HG03060 (cell line): ENCODE measurements around the gene ST8SIA5.

Source experiments
- ATAC-seq: cut with Tn5 transposase; IDR thresholded peaks from one replicate; pipeline ENCODE4 v1.9.1; 2021; ENCODE audit warnings: low read depth, moderate number of reproducible peaks; ENCODE audit not compliant: unreplicated experiment

Gene ST8SIA5

DNA sequence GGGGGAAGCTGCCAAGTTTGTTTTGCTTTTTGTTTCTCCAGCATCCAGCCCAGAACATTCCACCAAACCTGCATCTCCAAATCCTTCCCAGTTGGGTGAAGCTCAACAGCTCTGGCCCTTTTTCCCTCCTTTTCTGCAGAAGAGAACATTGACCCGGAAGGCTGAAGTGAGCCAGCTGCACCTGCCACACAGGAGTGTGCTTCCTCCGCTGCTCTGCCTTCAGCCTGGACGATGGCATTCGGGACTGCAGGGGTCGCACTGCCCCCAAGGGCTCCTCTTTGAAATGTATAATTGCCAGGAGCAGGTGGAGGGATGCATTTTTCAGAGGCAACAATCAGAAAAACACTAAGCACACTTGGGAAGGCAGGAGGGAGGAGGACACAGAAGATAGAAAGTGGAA, 41.8 kb downstream of the ST8SIA5 start:
- ATAC-seq, result no peak

DNA sequence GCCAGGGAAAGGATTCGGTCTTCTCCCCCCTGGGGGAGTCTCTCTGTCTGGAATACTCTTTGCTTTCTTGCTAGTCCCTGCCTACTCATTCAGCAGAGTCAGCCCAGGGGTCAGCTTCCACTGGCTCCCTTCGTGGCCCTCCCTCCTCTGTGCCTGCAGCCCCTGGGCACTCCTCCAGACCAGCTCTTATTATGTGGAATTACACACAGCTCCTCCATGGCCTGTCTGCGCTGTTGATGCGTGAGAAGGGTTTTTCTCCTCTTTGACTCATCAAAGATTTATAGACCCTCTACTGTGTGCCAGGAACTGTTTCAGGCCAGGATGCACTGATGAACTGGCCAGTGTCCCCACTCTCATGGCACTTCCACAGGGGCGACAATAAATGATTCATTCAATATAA, 44.4 kb downstream of the ST8SIA5 start:
- ATAC-seq, result no peak

- ATAC-seq, result no peak
These were observed 45.4 kb downstream of the ST8SIA5 start for GRCh38 chr18:46711444-46711863.

DNA sequence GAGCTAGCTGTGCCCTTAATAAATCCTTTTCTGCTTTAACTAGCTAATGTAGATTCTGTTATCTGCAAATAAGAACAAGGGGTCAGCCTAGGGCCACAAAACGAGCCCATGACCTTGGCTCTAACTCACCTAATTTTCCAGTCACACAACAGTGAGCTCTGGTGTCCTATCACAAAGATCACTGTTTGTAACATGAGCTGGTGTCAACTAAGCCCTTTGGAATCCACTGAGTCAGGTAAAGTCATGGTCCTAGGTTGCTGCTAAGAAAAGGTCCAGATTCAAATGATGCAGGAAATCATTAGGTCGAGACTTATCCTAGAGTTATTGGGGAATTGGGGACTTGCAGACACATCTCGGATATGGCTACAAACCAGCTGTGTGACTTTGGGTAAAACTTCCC, 49.9 kb downstream of the ST8SIA5 start:
- no peak for ATAC-seq

- ATAC-seq, result no peak
These were observed 51.3 kb downstream of the ST8SIA5 start for GRCh38 chr18:46705521-46705920.

DNA sequence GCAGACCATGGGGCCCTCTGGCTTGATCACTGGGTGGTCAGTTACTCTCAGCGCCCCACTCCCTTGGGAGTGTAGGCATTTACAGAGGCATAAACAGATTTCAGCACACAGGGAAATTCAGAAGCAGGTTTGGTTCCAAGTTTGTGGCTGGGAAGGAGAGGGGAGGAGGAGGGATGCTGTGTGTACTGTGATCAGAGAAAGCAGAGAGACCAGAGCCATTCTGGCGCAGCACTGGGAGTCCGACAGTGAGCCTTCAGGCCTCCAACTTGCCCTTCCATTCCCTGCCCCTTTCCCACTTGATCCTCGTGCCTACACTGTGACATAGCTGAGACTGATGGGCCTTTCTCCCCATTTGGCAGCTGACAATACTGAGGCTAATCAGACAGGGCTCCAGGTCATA, 52.0 kb downstream of the ST8SIA5 start:
- no peak for ATAC-seq

DNA sequence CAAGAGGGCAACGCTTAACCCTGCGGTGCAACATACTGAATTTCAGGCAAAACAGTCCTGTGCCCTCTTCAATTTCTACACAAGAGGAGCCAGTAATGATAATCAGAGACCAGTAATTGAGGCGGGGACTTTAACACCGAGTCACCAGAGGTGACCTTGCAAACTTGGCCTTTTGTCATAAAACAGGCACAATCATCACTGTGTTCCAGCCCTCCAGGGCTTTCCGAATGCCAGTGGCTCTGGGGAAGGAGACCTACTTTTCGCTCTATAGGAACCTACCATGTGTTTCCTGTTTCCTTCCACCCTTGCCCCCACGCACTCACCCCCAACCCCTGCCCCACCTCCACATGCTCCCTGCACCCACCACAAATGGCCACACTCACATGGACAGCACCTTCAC, 52.7 kb downstream of the ST8SIA5 start:
- no peak for ATAC-seq

DNA sequence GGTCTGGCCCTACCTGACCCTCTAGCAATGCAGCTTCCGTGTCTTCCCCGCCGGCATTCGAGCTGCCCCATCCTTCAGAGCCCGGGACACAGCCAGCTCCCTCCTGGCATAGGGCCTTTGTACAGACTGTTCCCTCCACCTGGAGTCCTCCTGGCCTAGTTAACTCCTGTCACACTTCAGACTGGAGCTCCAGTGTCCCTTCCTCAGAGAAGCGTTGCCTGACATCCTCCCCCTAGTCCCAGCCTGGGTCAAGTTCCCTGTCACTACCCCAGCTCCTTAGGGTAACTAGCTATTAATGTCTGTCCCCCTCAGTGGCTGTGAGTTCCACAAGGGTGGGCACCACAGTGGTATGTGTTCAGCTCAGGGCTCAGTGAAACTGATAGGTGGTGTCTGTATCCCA, 54.4 kb downstream of the ST8SIA5 start:
- no peak for ATAC-seq

DNA sequence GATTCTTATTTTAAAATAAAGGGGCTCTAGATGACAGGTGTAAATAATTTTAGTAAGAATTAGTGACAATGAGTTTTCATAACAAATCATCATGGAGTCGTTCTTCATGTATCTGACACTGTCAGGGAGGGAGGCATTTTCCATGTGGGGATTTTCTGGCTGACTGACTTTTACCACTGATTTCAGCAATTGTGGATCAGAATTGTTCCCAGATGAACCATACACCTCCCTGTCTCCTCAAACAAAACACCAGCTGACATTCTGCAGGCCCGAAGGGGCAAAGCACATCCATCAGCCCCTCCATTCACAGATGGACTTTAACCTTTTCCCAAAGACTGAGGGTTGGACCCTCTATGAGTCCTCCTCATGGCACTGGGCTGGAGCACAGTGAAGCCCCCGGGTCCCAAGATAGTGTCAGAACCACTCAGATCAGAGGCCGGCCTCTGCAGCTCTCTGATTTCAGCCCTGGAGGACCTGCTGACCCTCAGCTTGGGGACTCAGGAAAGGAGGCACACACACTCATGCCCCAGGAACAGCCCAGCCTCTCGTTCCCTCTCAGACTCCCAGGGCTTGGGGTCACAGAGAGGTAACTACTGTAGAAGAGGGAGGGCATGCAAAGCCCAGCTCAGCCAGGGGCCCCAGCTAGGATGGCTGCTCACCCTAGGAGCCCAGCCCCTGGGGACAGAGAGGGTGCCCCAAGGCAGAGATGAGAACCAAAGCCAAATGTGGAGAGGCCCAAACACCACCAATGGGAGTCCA, 56.6 kb downstream of the ST8SIA5 start:
- no peak for ATAC-seq

GRCh38 chr18:46696702-46697101, 60.2 kb downstream of the ST8SIA5 start:
- no peak for ATAC-seq

GRCh38 chr18:46696268-46696667, 60.6 kb downstream of the ST8SIA5 start:
- ATAC-seq, result no peak

- ATAC-seq, result no peak
These were observed 62.9 kb downstream of the ST8SIA5 start for GRCh38 chr18:46693996-46694395.

DNA sequence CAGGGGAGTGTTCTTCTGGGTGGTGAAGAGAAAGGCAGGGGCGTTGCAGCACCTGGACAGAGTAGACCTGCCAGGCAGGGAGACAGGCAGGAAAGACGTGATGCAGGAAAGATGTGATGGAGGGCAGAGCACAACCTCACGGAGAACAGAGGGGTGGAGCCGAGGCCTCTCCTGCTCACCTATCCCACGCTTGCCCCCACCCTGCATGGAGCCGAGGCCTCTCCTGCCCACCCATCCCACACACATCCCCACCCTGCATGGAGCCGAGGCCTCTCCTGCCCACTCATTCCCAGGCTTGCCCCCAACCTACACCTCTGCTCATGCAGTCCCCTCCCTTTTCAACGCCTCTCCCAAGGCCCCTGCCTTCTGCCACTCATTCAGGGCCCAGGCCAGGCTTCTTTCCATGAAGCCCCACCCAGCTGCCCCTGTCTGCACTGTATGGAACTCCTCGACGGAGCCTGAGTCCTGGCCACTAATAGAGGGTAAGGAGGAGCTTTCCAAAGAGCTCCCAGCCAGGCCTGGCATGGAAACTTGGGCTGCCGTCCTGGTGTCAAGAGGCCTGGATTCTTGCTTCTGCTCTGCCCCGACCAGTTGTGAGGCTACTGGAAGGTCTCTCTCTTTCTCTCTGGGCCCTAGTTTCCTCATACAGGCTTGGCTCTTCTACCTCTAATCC, 67.9 kb downstream of the ST8SIA5 start:
- no peak for ATAC-seq

GRCh38 chr18:46686186-46686585, 70.7 kb downstream of the ST8SIA5 start:
- ATAC-seq, result no peak

- no peak for ATAC-seq
These were observed 73.6 kb downstream of the ST8SIA5 start for GRCh38 chr18:46683252-46683651.

GRCh38 chr18:46680784-46681695, 75.8 kb downstream of the ST8SIA5 start:
- ATAC-seq, result no peak

- ATAC-seq, result no peak
These were observed 76.8 kb downstream of the ST8SIA5 start for GRCh38 chr18:46679846-46680598.

DNA sequence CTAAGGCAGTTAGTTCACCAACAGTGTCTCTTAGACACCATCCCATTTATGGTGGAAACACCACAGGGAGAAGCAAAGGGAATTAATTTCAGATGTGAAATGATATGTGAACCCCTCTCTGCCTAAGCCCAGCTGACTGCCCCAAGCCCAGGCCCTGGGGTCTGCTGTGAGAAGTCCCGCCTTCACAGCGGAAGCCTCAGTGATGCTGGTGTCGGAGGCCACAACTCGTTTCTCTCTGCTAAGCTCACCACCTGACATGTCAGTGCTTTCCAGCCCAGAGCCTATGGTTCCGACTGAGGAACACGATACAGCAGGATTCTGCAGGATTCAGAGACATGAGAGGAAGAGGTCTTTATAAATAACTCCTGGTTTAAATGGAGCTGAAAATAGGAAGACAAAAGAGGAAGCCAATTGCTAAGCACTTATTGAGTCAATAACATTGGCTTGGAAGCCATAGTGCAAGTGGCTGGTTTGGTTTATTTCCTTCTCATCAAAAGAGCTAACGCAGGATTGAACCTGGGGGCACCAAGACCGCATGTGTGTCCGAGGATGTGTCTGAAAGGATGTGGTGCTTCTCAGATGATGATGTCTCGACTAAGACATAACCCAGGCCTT, 78.0 kb downstream of the ST8SIA5 start:
- ATAC-seq, result no peak

DNA sequence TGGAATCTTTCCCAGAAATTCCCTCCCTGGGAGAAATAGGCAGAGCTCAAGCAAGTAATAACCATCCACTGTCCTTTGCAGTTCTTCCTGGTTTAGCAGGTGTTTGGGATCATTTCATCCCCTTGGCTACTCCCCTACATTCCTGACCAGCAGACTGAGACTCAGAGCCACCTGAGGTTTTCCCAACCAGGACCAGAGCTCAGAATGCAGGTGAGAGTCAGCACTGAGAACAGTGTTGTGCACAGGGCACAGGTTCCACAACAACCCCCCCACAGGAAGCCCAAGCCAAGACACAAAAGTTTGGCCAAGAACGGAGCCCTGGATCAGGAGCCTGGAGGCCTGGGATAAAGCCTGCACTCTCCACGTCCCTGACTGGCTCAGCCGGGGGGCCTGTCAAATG, 78.8 kb downstream of the ST8SIA5 start:
- ATAC-seq, result no peak

GRCh38 chr18:46677611-46678010, 79.2 kb downstream of the ST8SIA5 start:
- no peak for ATAC-seq
